ENCODE data around the gene RFX3. TPM values are rescaled to one million over a fixed set of nuclear protein-coding genes. Genes with fewer than 3 reads are reported as not detected.

Gene RFX3
- total and polyA plus RNA-seq, 2 of the 13 experiments (the other 11 are each of a cell fraction or from before 2014, with no cell fraction given), result 2.7 to 5.3 TPM

- Histone ChIP-seq H3K4me1 (ENCODE audit: insufficient read depth, low read length) (no peaks in the 10 kb centered on the region), H3K27me3 (ENCODE audit: control insufficient read depth in 1 of 2, insufficient read depth in 2 of 2, low read length in 2 of 2) (no peaks in the 10 kb centered on the region), H3K36me3 (replicated peaks in 1 of 2; ENCODE audit: control insufficient read depth in 1 of 2, insufficient read depth in 2 of 2, low read length in 2 of 2) (no peaks in the 10 kb centered on the region), H3K27ac (ENCODE audit: extremely low read length, insufficient read depth, low read length) (no peak overlapping the region), H3K79me2 (ENCODE audit: insufficient read depth, low read length) (no peaks in the 10 kb centered on the region), H3K9me3 (ENCODE audit: low read length) (no peaks in the 10 kb centered on the region), H2AFZ (ENCODE audit: low read length) (no peak overlapping the region), H3K9ac (ENCODE audit: insufficient read depth, low read depth, low read length) (no peak overlapping the region), H3K4me2 (ENCODE audit: low read depth, low read length) (no peak overlapping the region), H4K20me1 (ENCODE audit: insufficient read depth, low read length) (no peaks in the 10 kb centered on the region), H3K4me3 (replicated peaks in 1 of 3; ENCODE audit: insufficient read depth in 1 of 3, low read depth in 2 of 3, low read length in 3 of 3) (no peak overlapping the region)
- DNase-seq (ENCODE audit: low spot score) (no peak), FAIRE-seq (no peak), ATAC-seq (no peak)
- ChIA-PET POLR2A (no interaction called here), CTCF (ENCODE audit: low intra/inter-chr PET ratio, low total read pairs) (no interaction called here)
- no peak for TF ChIP-seq KDM4B (CRISPR knock-in tag; IDR thresholded peaks at IDR 0.05)
- intact Hi-C loops (cut with micrococcal nuclease; ENCODE audit: unreplicated experiment) (no loop called here), in situ Hi-C loops (cut with HindIII; ENCODE audit: extremely low pct_ligation_motif_present, low pct_unique_long_range_greater_than_20kb) (loop anchor here (25.0 kb wide), 1 partner anchor 585 kb away; no protein-coding TSS in a partner anchor)
- 63% methylated on average over 1 of the region's 1 CpG for WGBS (ENCODE audit: low lambda C conversion rate)
- BruUV-seq (replicated peaks), result no TSS peak
These were observed 78.7 kb downstream of the RFX3 start for GRCh38 chr9:3447143-3447542.

GRCh38 chr9:3446313-3446712 lies 79.5 kb downstream of the RFX3 start:
- POLR2A ChIA-PET, result no interaction called here
- no peak for FAIRE-seq
- TF ChIP-seq BHLHE40 (IDR thresholded peaks at IDR 0.05; ENCODE audit: low read length), result no peak
- TF ChIP-seq YY1 (IDR thresholded peaks at IDR 0.05; ENCODE audit: insufficient read depth, insufficient replicate concordance, low read depth, low read length), result no peak
- TF ChIP-seq RNF2 (conservative IDR thresholded peaks at IDR 0.05; ENCODE audit: low read depth), result no peak
- TF ChIP-seq E2F1 (CRISPR knock-in tag; IDR thresholded peaks at IDR 0.05), result no peak
- TF ChIP-seq ADNP (CRISPR knock-in tag; IDR thresholded peaks at IDR 0.05), result no peak
- TF ChIP-seq FIP1L1 (IDR thresholded peaks at IDR 0.05; ENCODE audit: borderline replicate concordance, insufficient read depth, low read depth, low read length), result no peak
- no peak for TF ChIP-seq ZBTB7A (CRISPR knock-in tag; IDR thresholded peaks at IDR 0.05)
- no peak for TF ChIP-seq CAMTA2 (CRISPR knock-in tag; IDR thresholded peaks at IDR 0.05; ENCODE audit: borderline replicate concordance)
- no peak for TF ChIP-seq ZNF549 (CRISPR knock-in tag; IDR thresholded peaks at IDR 0.05)
- no peak for TF ChIP-seq ZNF607 (CRISPR knock-in tag; IDR thresholded peaks at IDR 0.05; ENCODE audit: borderline replicate concordance)
- no peak for TF ChIP-seq MTA3 (CRISPR knock-in tag; IDR thresholded peaks at IDR 0.05)
- no peak for TF ChIP-seq MBD4 (IDR thresholded peaks at IDR 0.05; ENCODE audit: borderline replicate concordance, low read length)
- no peak for TF ChIP-seq ZNF512B (CRISPR knock-in tag; IDR thresholded peaks at IDR 0.05; ENCODE audit: borderline replicate concordance)

More at GRCh38 chr9:3446313-3446712, 79.5 kb downstream of the RFX3 start:
- DNase-seq (ENCODE audit: low spot score), result no peak
- intact Hi-C loops (cut with micrococcal nuclease; ENCODE audit: unreplicated experiment) (no loop called here), in situ Hi-C loops (cut with HindIII; ENCODE audit: extremely low pct_ligation_motif_present, low pct_unique_long_range_greater_than_20kb) (loop anchor here (25.0 kb wide), 1 partner anchor 584 kb away; no protein-coding TSS in a partner anchor)
- Histone ChIP-seq H2AFZ (ENCODE audit: low read length) (no peak overlapping the region), H3K36me3 (replicated peaks in 1 of 2; ENCODE audit: control insufficient read depth in 1 of 2, insufficient read depth in 2 of 2, low read length in 2 of 2) (no peaks in the 10 kb centered on the region), H3K9ac (ENCODE audit: insufficient read depth, low read depth, low read length) (no peak overlapping the region), H3K4me3 (replicated peaks in 1 of 3; ENCODE audit: insufficient read depth in 1 of 3, low read depth in 2 of 3, low read length in 3 of 3) (no peak overlapping the region), H3K27ac (ENCODE audit: extremely low read length, insufficient read depth, low read length) (no peak overlapping the region), H3K27me3 (ENCODE audit: control insufficient read depth in 1 of 2, insufficient read depth in 2 of 2, low read length in 2 of 2) (no peaks in the 10 kb centered on the region), H3K9me3 (ENCODE audit: low read length) (no peaks in the 10 kb centered on the region), H3K4me2 (ENCODE audit: low read depth, low read length) (no peak overlapping the region), H3K79me2 (ENCODE audit: insufficient read depth, low read length) (no peaks in the 10 kb centered on the region), H3K4me1 (ENCODE audit: insufficient read depth, low read length) (no peaks in the 10 kb centered on the region), H4K20me1 (ENCODE audit: insufficient read depth, low read length) (no peaks in the 10 kb centered on the region)
- CTCF ChIA-PET (ENCODE audit: low intra/inter-chr PET ratio, low total read pairs), result no interaction called here
- no TSS peak for BruUV-seq (replicated peaks)
- ATAC-seq, result no peak

Measured in HepG2 (cell line).